NCI-H2029 (cell line): ENCODE data around the gene RNPS1.
A peak's percentile ranks its signal among the peaks of the same experiment; 100 is the strongest.

Experiments used
- DNase-seq: peaks from one replicate; lab custom pipeline; 2025; lab: John Stamatoyannopoulos, UW

Gene RNPS1

DNA sequence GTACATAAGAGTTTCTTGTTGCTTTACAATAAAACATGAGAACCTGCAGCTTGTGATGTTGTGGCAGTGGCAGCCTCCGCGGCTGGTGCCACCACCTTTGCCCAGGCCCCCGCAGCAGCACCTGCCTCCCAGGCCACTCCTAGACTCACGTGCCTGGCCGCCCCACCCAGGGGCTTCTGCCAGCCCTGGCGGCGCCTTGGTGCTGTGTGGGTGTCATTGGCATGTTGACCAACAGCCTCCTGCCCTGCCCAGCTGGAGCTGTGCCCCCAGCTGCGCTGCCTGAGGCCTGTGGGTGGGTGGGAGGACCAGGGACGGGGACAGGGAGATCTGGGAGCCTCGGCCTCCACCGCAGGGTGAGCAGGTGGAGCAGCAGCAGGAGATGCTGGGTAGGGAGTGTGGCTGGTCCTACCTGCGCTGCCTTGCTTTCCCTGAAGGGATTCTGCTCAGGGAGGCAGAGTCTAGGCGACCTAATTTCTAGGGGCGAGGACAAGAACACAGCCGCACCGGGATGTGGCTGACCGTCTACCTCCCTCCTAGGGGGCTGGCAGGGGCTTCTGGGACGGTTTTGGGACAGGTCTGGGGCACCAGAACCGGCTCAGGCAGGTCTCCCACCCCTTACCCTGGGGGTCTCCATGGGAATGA is 32.1 kb downstream of the RNPS1 start:
- peak; percentile 29 for DNase-seq

DNA sequence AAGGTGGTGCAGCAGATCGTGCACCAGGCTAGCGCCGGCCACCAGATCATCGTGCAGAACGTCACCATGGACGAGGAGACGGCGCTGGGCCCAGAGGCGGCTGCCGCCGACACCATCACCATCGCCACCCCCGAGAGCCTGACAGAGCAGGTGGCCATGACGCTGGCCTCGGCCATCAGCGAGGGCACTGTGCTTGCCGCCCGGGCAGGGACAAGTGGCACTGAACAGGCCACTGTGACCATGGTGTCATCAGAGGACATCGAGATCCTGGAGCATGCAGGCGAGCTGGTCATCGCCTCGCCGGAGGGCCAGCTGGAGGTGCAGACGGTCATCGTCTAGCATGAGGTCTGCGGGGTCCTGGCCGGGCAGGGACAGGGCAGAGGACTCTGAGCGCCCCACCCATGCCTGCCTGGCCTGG is 32.7 kb downstream of the RNPS1 start:
- DNase-seq: no peak

DNA sequence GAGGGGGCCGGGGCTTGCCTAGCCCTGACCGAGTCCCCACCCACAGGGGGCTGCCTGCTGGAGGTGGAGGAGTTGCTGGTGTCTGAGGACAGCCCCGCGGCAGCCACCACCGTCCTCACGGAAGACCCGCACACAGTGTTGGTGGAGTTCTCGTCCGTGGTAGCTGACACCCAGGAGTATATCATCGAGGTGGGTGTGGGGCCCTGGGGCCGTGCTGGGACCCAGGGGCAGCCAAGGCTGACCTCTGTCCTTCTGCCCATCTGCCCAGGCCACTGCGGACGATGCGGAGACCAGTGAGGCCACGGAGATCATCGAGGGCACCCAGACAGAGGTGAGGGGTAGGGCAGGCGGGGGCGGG is 33.1 kb downstream of the RNPS1 start:
- no peak for DNase-seq

DNA sequence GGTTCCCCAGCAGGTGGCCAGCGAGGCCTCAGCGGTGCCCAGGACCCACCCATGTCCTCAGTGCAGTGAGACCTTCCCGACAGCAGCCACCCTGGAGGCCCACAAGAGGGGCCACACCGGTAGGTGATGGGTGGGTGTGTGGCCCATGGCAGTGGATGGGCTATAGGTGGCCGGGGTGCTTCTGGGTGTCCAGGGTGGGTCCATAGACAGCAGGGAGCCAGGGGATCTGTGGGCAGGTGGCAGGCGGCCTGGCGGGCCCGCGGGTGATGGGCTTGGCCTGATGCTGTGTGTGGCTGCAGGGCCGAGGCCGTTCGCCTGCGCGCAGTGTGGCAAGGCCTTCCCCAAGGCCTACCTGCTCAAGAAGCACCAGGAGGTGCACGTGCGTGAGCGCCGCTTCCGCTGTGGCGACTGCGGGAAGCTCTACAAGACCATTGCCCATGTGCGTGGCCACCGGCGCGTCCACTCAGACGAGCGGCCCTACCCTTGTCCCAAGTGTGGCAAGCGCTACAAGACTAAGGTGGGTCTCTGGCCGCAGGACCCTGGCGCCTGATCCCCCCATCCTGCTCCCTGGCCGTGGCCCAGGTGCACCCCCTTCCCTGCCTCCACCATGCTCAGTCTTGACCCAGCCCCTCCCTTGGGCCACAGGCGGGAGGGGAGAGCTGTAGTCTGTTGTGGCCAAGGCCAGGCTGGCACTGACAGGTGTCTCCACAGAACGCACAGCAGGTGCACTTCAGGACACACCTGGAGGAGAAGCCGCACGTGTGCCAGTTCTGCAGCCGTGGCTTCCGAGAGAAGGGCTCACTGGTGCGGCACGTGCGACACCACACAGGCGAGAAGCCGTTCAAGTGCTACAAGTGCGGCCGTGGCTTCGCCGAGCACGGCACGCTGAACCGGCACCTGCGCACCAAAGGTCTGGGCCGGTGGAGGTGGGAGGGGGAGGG is 33.8 kb downstream of the RNPS1 start:
- peak; percentile 95 for DNase-seq

DNA sequence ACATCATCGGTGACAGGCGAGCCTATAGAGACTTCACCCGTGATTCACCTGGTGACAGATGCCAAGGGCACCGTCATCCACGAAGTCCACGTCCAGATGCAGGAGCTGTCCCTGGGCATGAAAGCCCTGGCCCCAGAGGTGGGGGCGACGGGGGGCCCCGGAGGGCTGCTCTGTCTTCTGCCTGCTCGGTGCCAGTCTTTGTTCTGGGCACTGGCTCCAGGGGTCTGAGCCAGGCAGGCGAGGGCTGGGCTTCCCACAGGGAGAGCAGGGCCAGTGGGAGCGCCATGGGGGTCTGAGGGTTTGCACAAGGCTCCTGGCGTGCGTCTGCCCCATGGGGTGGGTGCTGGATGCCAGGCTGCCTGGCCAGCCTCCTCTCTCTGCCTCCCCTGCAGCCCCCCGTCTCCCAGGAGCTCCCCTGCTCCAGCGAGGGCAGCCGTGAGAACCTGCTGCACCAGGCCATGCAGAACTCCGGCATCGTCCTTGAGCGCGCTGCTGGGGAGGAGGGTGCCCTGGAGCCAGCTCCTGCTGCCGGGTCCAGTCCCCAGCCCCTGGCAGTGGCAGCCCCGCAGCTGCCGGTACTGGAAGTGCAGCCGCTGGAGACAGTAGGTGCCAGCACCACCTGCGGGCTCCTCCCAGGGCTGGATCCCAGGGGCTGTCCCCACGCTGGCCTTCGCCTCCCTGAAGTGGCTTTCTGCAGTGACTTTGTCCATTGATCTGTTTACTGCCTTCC is 34.7 kb downstream of the RNPS1 start:
- no peak for DNase-seq

DNA sequence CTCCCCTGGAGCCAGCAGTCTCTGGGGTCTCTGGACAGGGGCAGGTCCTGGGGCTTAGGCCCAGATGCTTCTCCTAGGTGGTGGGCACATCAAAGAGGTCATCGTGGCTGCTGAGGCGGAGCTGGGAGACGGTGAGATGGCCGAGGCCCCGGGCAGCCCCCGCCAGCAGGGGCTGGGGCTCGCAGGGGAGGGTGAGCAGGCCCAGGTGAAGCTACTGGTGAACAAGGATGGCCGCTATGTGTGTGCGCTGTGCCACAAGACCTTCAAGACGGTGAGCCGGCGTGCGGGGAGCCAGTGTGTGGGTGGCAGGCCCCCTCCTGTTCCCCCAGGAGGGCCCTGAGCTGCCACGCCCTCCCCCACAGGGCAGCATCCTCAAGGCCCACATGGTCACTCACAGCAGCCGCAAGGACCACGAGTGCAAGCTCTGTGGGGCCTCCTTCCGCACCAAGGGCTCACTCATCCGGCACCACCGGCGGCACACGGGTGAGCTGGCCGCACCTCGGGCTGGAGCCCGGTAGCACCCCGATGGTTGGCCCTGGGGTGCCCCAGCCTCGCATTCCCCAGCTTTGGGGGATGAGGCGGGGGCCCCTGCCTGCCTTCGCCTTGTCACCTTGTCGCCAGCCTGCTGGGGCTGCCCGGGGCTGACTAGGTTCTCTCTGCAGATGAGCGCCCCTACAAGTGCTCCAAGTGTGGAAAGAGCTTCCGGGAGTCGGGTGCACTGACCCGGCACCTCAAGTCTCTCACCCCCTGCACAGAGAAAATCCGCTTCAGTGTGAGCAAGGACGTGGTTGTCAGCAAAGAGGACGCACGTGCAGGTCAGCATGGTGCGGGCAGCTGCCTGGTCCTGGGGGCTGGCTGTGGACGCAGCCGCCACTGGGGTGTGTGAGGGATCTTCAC is 35.6 kb downstream of the RNPS1 start:
- no peak for DNase-seq

DNA sequence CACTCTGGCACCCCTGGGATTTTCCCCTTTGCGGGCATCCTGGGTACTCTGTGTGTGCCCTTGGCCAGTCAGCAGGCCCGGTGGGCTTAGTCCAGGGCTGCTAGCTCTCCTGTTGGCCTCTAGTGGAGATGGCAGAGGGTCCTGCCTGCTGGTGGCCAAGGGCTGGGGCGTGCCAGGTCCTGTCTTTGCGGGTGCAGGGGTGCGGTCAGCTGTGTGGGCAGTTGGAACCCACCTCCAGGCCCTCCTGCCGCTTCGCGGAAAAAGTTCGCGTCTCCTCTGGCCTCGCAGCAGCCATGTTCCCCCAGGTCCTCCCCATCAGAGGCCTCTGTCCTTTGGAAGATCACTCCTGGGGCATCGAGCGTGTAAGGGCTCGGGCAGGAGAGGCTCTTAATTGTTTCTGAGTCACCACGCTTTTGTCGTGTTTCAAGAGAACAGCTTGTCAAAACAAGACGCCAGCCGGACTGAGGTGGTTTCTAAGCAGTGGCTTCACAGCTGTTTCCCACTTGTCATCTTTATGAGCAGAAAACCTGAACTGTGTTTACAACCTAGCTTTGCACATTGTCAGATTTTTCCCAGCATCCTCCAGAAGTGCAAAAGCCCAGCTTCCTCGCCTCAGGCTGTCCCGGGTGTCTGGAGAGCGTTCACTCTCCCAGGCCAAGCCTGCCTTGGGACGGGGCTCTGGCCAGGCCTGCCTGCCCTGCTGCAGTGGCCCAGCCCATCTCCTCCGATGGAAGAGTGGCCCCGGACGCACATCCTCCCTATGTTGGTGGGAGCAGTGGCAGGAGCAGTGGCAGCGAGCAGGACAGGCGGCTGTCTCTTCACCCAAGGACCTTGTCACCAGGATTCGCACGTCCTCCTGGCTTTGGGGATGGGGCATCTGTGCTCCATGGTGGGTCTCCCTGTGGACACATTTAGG is 36.7 kb downstream of the RNPS1 start:
- peak; percentile 51 for DNase-seq

DNA sequence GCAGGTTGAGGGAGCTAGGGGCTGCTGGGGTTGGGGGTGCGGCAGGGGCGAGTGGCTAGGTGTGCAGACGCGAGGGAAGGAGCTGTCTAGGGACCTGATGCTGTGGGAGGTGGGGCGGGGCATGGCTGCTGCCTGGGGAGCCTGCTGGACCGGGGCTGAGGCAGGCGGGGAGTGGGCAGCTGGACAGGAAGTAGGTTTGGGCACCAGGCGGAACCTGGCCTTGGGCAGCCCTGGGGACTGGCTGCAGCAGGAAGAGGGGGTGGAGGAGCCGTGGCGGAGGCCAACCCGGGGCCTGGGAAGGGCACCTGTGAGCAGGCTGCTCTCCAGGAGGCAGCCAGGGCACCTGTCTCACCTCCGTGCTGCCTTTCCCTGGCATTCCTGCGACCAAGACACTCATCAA is 37.5 kb downstream of the RNPS1 start:
- no peak for DNase-seq

DNA sequence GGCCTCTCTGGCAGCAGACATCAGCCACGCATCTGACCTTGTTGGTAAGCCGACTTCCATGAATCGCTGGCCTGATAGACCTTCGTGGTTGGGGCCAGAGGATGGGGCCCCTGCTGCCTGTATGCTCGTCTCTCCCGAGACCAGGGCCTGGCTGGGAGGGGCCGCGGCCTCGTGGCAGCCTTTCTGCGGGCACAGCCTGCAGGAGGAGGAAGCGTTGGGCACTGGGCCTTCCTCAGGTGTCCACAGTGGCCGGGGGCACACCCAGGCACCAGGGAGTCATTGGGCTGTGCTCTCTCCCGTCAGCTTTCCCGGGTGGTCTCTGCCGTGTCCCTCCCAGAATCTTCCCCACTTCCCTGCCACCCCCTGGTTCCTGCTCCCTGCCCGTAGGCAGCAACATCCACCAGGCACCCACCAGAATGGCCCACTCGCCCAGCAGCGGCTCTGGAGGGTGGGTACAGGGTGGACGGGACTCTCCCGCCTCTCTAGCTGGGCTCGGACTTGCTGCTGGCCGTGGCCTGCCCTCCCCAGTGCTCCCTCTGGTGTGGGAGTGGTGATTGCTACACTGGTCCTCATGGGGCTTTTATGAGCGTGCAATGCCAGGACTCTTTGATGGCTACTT is 38.2 kb downstream of the RNPS1 start:
- no peak for DNase-seq

DNA sequence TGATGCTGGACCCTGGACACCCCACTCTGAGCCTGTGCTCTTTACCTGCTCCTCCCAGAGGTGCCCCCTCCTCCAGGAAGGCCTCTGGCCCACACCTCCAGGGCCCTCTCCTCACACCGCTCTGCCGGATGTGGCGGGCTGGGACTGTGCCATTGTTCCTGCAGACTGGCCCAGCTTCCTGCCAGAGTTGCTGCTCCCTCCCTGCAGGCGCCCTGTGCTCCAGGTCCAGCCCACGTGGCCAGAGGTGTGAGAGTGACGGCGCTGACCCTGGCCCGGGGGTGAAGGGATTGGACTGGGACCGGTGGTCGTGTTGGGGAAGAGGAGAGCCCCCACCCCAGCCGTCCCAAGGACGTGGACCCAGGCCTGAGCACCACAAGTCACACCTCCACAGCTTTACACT is 38.8 kb downstream of the RNPS1 start:
- DNase-seq: no peak

DNA sequence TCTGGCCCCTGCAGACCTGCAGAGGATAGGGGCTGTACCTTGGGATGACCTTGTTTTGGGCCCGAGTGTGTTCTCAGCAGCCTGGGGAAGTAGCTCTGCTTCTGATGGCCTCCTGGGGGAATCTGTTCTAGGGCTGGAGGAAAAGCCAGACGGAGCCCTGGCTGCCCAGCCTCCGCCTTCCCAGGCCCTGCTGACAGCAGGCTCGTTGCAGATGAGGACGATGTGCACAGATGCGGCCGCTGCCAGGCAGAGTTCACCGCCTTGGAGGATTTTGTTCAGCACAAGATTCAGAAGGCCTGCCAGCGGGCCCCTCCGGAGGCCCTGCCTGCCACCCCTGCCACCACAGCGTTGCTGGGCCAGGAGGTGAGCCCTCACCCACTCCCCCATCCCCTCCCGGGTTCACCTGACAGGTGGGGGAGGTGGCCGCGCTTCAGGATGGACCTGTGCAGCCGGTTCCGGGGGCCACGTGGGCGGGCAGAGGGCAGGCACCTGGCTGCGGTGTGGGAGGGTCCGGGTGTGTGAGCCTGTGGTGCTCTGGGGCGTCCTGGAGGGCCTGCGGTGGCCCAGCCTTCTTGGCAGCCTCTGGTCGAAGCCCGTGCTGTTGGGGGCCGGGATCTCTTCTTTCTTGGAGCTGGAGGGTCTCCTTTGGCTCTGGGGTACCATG is 39.6 kb downstream of the RNPS1 start:
- no peak for DNase-seq

DNA sequence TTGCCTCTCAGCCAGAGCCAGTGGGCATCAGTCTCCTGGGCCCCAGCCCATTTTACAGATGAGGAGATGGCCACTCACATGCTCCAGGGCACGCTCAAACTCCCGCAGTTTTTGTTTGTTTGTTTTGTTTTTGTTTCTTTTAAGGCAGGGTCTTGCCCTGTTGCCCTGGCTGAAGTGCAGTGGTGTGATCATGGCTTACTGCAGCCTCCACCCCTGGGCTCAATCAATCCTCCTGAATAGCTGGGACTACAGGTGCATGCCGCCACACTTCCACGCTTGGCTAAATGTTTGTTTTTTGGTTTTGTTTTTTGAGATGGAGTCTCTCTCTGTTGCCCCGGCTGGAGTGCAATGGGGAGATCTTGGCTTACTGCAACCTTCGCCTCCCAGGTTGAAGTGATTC is 41.0 kb downstream of the RNPS1 start:
- DNase-seq: no peak

DNA sequence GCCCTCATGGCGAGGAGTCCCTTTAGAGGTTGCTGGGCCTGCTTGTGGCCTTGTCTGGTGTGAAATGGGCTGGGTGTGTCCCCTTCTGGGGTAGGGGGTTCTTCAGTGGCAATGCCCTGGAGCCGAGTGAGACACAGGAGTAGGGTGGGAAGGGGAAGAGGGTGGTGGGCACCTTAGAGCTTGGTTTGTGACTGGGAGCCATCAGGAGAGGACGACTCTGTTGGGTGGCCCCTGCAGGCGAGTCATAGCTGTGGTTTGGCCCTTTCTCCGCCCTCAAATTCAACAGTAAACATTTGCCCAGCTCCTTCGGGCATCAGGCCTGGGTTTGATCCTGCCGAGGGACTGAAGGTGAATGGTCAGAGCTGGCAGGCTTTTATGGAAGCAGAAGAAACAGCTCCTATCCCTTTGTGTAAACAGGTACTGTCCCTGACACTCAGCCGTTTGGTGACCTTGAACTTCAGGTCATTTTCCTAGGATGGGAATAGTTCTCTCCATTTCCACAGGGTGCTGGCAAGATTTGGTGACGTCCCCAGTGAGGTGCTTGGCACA is 41.6 kb downstream of the RNPS1 start:
- DNase-seq: no peak

DNA sequence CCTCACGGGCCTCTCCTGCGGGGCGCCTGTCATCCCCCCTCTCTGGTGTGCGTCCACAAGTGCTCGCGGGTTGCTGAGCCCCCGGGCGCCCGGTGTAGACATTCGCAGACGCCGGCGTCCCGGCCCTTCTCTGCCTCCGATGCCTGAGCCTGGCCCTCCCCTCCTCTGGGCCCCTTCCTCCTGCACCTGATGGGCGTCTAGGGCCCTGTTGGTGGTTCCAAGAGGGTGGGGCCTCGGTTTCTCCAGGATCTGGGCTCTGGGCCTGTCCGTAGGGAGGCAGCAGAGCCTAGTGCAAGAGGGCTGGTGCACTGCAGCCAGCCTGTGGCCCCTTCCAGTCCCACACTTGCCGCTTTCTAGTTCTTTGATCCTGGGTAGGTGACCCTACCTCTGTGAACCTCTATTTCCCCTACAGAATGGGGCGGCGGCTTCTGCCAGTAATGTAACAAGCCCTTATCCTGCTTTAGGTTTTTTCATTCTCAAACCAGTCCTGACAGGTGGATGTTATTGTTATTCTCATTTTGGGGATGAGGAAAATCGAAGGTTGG is 43.9 kb downstream of the RNPS1 start:
- peak; percentile 34 for DNase-seq

DNA sequence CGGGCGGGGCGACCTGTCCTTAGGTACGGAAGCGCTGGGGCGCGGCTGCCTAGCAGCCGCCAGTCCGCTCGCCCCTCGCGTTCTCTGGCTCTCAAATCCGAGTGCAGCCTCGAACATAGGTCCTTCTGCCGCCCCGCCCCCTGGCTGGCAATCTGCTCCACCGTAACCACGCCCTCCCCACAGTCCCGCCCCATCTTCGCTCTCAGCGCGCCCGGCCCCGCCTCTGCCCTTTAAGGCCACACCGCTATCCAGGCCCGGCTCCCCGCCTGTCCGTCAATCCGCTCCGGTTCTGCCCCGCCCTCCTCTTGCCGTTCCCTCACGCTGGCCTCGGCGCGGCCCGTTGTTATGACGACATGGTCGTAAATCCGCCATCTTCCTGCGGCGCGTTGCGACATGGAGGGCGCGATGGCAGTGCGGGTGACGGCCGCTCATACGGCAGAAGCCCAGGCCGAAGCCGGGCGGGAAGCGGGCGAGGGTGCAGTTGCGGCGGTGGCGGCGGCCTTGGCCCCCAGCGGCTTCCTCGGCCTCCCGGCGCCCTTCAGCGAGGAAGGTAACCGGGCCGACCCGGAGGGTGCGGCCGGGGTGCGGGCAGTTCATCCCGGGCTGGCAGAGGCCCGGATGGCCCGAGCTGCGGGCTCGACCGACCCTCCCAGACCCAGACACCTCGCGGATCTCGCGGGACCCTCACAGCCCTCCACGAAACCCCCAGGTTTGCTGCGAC is 44.5 kb downstream of the RNPS1 start, which contains the start of gene E4F1:
Gene E4F1, plus strand, starts transcription at position 371 of the 721 bp plus-strand sequence. Its CDS starts 23 bp downstream, at position 394.
- DNase-seq: peak; percentile 97

DNA sequence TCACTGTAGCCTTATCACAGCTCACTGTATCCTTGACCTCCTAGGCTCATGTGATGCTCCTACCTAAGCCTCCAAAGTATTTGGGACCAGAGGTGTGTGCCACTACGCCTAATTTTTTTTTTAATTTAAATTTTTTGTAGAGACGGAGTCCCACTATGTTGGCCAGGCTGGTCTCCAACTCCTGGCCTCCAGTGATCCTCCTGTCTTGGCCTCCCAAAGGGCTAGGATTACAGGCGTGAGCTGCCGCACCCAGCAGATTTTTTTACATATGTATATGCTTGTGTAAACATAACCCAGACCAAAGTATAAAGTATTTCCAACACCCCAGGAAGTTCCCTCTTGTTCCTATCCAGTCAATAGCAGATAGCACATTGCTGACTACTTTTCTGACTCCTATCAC is 51.6 kb downstream of the RNPS1 start:
- DNase-seq: no peak

DNA sequence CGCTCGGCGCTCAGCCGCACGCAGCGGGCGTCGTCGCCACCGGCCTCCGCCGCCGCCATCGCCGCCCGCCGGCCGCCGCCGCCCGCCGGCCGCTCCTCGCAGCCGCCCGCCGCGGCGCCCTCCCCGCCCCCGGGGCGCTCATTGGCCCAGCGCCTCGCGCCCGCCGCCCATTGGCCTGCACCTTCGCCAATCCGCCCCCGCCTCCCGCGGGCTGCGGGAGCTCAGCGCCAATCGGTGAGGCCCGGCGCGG is 53.3 kb downstream of the RNPS1 start, which contains the start of gene PGP:
Gene PGP, minus strand, starts transcription at position 122 of the 250 bp plus-strand sequence. Its CDS starts 63 bp downstream, at position 59.
- no peak for DNase-seq
